GM23338 (cell line): Measurements from ENCODE around the gene SCFD1.

ENCODE experiments used
- CREB1 ChIP-seq: fragments of 250-450 bp; sonication (Bioruptor Pico); IDR thresholded peaks from 2 replicates; pipeline ENCODE4 v1.5.0; 2020; ENCODE audit warnings: low read depth, mild to moderate bottlenecking, moderate library complexity
- CTCF ChIP-seq, 2 experiments: fragments of 200-600 bp in 1 of 2; sonication (generic) in 1 of 2; conservative IDR thresholded peaks; 2 replicates each; pipeline versions ENCODE4 v1.5.1 to v1.6.1; 2016 to 2017; ENCODE audit warnings: antibody characterized with exemption in 2 of 2, low read depth in 2 of 2, mild to moderate bottlenecking in 2 of 2, moderate library complexity in 1 of 2
- ETS1 ChIP-seq: IDR thresholded peaks from 2 replicates; pipeline ENCODE4 v1.6.1; 2016; ENCODE audit warnings: antibody characterized with exemption
- EZH2 ChIP-seq: fragments of 200-600 bp; sonication (generic); IDR thresholded peaks from one replicate; pipeline ENCODE4 v1.8.0; 2017; ENCODE audit warnings: antibody characterized with exemption, mild to moderate bottlenecking, low read depth; ENCODE audit not compliant: unreplicated experiment
- EZH2phosphoT487 ChIP-seq: fragments of 200-600 bp; sonication (generic); IDR thresholded peaks from one replicate; pipeline ENCODE4 v1.8.1; 2018; ENCODE audit warnings: antibody characterized with exemption; ENCODE audit not compliant: unreplicated experiment
- JUNB ChIP-seq: IDR thresholded peaks from one replicate; pipeline ENCODE4 v1.6.1; 2016; ENCODE audit warnings: antibody characterized with exemption; ENCODE audit not compliant: unreplicated experiment
- POLR2AphosphoS5 ChIP-seq: IDR thresholded peaks from 2 replicates; pipeline ENCODE4 v1.6.1; 2016; ENCODE audit warnings: antibody characterized with exemption, low read depth
- REST ChIP-seq: IDR thresholded peaks from one replicate; pipeline ENCODE4 v1.6.1; 2018; ENCODE audit warnings: antibody characterized with exemption; ENCODE audit not compliant: unreplicated experiment
- ZNF331 ChIP-seq: fragments of 250-450 bp; sonication (Bioruptor Pico); IDR thresholded peaks from 2 replicates; pipeline ENCODE4 v1.5.0; 2020; ENCODE audit warnings: low read depth, mild to moderate bottlenecking, moderate library complexity
- ZNF462 ChIP-seq: fragments of 250-450 bp; sonication (Bioruptor Pico); IDR thresholded peaks from 2 replicates; pipeline ENCODE4 v1.5.0; 2020; ENCODE audit warnings: mild to moderate bottlenecking, moderate library complexity

GRCh38 chr14:30638926-30639325, 16.8 kb downstream of the SCFD1 start:
- TF ChIP-seq CTCF (conservative IDR thresholded peaks at IDR 0.05; ENCODE audit: low read depth in 2 of 2) = no peak
- no peak for TF ChIP-seq ZNF331 (CRISPR knock-in tag)
- TF ChIP-seq REST = no peak
- TF ChIP-seq EZH2 = no peak
- TF ChIP-seq EZH2phosphoT487 = no peak
- no peak for TF ChIP-seq POLR2AphosphoS5
- TF ChIP-seq CREB1 (CRISPR knock-in tag) = no peak
- TF ChIP-seq JUNB = no peak
- no peak for TF ChIP-seq ETS1
- TF ChIP-seq ZNF462 = no peak
